WERI-Rb-1 (cell line): ENCODE data around the gene ANXA1.

Source experiments
- DNase-seq: peaks from one replicate; pipeline ENCODE4 v3.0.0-alpha.2; 2020
- H3K27ac ChIP-seq: fragments of 250-450 bp; sonication (Bioruptor Pico); 2 replicates; pipeline ENCODE4 v1.5.1; 2020; ENCODE audit warnings: mild to moderate bottlenecking, moderate library complexity
- H3K27me3 ChIP-seq: fragments of 250-450 bp; sonication (Bioruptor Pico); 2 replicates; pipeline ENCODE4 v1.5.1; 2021; ENCODE audit warnings: mild to moderate bottlenecking, low read depth, moderate library complexity; ENCODE audit not compliant: insufficient read depth, severe bottlenecking
- H3K36me3 ChIP-seq: fragments of 250-450 bp; sonication (Bioruptor Pico); 2 replicates; pipeline ENCODE4 v1.5.1; 2020; ENCODE audit warnings: mild to moderate bottlenecking, moderate library complexity
- H3K4me3 ChIP-seq: 2 replicates; pipeline ENCODE4 v1.5.1; 2011; ENCODE audit warnings: low read depth, mild to moderate bottlenecking, control low read depth, low read length
- H3K9me3 ChIP-seq: fragments of 250-450 bp; sonication (Bioruptor Pico); 2 replicates; pipeline ENCODE4 v1.5.1; 2021; ENCODE audit warnings: mild to moderate bottlenecking, moderate library complexity; ENCODE audit not compliant: severe bottlenecking
- TF ChIP-seq, protein P1 (sequence below): IDR thresholded peaks from 2 replicates; pipeline ENCODE4 v1.5.1; 2011; ENCODE audit warnings: low read depth, mild to moderate bottlenecking, control low read depth, inconsistent platforms, low read length

Gene ANXA1

DNA sequence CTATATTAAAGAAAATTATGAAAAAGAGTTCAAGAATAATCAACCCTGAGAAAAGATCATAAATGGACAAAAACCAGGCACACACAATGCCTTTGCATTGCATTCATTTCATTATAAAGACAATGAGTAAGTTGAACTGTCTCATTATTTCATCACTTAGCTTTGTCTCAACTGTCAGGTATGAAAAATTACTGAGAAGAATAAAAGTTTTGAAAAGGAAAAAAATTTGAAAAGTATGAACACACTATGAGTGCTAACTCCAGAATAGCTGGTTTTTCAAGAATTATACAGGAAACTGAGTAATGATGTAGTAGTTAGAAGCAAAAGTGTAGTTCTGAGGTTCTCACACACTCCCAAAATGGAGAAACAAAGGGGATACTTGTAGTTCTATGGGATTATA lies 16.3 kb upstream of the ANXA1 start:
- Histone ChIP-seq H3K27me3 (no peaks in the 10 kb centered on the region), H3K4me3 (no peak overlapping the region), H3K9me3 (peaks cover 3% of the 10 kb centered on the region), H3K36me3 (no peaks in the 10 kb centered on the region), H3K27ac (no peak overlapping the region)
- no peak for DNase-seq
- TF ChIP-seq, protein P1, sequence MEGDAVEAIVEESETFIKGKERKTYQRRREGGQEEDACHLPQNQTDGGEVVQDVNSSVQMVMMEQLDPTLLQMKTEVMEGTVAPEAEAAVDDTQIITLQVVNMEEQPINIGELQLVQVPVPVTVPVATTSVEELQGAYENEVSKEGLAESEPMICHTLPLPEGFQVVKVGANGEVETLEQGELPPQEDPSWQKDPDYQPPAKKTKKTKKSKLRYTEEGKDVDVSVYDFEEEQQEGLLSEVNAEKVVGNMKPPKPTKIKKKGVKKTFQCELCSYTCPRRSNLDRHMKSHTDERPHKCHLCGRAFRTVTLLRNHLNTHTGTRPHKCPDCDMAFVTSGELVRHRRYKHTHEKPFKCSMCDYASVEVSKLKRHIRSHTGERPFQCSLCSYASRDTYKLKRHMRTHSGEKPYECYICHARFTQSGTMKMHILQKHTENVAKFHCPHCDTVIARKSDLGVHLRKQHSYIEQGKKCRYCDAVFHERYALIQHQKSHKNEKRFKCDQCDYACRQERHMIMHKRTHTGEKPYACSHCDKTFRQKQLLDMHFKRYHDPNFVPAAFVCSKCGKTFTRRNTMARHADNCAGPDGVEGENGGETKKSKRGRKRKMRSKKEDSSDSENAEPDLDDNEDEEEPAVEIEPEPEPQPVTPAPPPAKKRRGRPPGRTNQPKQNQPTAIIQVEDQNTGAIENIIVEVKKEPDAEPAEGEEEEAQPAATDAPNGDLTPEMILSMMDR = no peak

DNA sequence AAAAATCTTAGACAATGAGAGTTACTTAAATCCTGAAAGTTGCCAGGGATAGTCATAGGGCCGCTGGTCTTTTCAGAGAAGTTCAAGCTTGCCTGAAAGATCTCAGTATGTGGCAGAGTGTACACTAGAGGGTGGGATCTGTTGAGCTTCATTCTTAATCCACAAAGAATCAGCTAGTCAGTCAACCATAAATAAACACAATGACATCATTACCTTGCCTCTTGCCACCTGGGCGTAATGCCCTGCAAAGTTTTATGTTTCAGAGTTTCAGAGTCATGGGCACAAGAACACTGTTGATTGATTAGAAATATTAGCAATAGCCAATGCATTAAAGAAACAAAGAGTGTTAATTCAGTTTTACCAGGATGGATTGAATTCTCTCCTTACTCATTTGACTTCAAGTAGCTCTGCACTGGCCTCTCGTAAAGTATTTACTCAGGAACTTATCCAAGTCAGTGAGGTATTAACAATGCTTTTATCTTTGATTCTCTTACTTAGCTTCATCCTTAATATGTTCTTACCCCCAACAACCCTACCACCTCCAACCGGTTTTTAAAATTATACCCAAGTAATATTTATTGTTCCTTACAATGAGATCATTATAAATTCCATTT lies 14.3 kb upstream of the ANXA1 start:
- Histone ChIP-seq H3K36me3 (no peaks in the 10 kb centered on the region), H3K27ac (no peak overlapping the region), H3K27me3 (no peaks in the 10 kb centered on the region), H3K9me3 (peaks cover 3% of the 10 kb centered on the region), H3K4me3 (no peak overlapping the region)
- TF ChIP-seq, protein P1 = no peak
- peak; percentile 8 for DNase-seq

DNA sequence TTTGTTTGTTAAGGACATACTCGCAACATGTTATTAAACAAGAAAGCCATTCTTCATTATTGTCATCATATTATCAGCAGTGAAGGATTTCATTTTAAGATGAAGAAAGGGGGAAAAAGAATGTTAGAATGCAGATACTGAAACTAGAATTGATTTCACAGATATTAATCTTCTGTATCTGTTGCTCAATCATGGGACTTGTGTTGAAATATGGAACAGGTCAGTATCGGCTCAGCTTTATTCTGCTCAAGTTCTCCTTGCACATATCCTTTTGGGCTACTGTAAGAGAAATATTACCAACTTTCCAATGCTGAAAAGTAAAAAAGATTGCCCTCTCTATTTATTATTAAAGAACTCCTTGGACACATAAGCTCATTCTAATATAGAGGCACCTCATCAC lies 13.8 kb upstream of the ANXA1 start:
- no peaks in the 10 kb centered on the region for H3K27me3 ChIP-seq
- no peaks in the 10 kb centered on the region for H3K36me3 ChIP-seq
- no peak overlapping the region for H3K27ac ChIP-seq
- no peak for DNase-seq
- TF ChIP-seq, protein P1 = no peak
- H3K9me3 ChIP-seq = peaks cover 3% of the 10 kb centered on the region
- H3K4me3 ChIP-seq = no peak overlapping the region

DNA sequence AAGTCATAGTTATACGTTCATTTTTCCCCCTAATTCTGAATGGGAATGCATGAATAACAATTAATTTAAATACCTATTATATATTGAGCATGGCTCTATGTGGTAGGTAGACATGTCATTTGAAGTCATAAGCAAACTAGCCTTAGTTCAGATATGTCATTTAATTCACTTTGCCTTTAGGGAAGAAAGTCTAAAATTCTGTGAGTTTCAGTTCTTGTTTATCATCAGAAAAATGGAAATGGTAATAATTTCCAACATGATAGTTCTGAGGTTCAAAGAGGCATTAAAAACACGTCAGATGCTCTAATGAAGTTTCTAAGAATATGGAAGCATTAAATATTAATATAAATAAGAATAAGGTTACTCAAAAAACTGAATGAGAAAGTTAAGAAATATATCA lies 13.1 kb upstream of the ANXA1 start:
- peaks cover 3% of the 10 kb centered on the region for H3K9me3 ChIP-seq
- no peaks in the 10 kb centered on the region for H3K27me3 ChIP-seq
- TF ChIP-seq, protein P1 = no peak
- H3K4me3 ChIP-seq = no peak overlapping the region
- no peak for DNase-seq
- H3K27ac ChIP-seq = no peak overlapping the region
- H3K36me3 ChIP-seq = no peaks in the 10 kb centered on the region

DNA sequence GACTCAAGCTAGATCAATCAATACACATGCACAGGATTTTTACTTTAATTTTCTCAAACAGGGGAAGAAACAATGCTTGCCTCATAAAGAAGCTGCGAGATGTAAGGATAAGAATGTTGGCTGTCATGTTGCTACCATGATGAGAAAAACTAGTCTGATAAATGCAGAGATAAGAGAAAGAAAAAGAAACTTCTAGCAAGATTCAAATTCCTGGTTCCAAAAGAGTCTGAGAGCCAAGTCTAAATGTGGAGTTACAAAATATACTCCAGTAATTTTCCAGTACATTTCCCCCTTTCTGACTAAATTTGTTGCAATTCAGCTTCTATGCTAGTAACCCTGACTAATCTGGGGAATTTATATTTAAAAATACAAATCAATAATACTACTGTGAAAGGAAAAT lies 10.4 kb upstream of the ANXA1 start:
- DNase-seq = no peak
- Histone ChIP-seq H3K27ac (no peak overlapping the region), H3K9me3 (no peaks in the 10 kb centered on the region), H3K27me3 (no peaks in the 10 kb centered on the region), H3K4me3 (no peak overlapping the region), H3K36me3 (no peaks in the 10 kb centered on the region)
- TF ChIP-seq, protein P1 = no peak

DNA sequence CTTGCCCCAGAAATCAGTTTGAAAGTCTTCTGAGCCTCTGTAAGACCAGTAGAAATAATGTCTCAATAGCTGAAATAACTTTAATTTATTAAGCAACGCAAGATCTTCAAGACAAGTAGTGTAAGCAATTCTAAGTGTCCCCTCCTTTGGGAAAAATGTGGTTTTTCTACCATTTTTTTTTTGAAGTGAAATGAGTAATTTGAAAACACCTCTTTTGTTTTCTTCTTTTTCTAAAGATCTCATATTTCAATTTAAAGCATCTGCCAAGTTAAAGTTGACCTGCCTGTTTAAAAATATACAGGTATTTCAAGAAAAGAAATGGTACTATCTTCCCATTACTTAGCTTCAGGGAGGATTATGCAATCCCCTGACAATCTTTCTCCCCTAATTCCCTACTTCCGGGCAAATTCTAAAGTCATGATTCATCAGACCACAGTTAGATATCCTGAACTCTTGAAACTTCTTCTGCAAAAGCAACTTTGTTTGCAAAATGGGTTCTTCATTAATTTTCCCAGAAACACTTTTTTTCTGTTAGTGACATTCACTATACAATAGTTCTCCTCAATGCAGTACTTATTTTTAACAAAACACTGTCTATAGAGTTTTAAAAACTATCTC lies 7.8 kb upstream of the ANXA1 start:
- no peaks in the 10 kb centered on the region for H3K9me3 ChIP-seq
- no peak overlapping the region for H3K27ac ChIP-seq
- DNase-seq = no peak
- H3K36me3 ChIP-seq = no peaks in the 10 kb centered on the region
- H3K27me3 ChIP-seq = no peaks in the 10 kb centered on the region
- TF ChIP-seq, protein P1 = no peak
- no peak overlapping the region for H3K4me3 ChIP-seq
